B cell (primary cell): ENCODE measurements around the gene TSBP1.
"Not testable (repeated sequence)": the region's sequence is repeated elsewhere in the genome, so short reads cannot be mapped to it uniquely, and the experiment has no call there.

Experiments
- EZH2 ChIP-seq: IDR thresholded peaks from 2 replicates; pipeline ENCODE4 v1.6.1; 2012; ENCODE audit warnings: borderline replicate concordance, low read depth, mild to moderate bottlenecking, moderate library complexity, low read length; ENCODE audit not compliant: insufficient read depth, poor library complexity, severe bottlenecking
- TF ChIP-seq, protein P1 (sequence below): fragments of 200-600 bp; IDR thresholded peaks from one replicate; pipeline ENCODE4 v1.8.0; 2022; ENCODE audit warnings: antibody characterized with exemption, mild to moderate bottlenecking

DNA sequence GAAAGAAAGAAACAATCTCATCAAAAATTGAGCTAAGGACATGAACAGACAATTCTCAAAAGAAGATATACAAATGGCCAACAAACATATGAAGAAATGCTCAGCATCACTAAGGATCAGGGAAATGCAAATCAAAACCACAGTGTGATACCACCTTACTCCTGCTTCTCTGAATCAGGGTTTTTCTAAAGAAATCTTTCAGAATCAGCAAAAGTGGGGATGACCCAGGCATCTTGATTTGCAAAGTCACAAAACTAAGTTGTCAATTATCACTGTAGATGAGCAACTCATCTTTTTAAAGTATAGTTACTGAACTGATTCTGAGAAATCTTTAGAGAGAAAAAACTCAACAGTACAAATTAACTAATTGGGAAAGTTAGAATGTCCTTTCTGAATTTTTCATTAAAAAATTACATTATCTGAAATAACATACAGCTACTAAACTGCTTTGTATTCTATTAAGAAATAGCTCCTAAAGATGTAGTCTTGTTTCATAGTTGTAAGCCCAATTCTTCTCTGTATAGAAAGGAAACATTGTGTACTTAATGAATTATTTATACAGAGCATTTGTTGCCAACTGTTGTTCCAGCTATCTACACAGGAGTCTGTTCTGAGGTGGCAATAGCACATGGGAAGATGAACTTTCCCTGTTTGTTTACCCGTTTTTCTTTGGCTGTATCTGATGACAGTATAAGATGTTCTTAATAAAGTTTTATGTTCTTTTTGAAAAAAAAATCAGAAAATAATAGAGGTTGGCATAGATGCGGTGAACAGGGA, 97.7 kb downstream of the TSBP1 start:
- TF ChIP-seq, protein P1, sequence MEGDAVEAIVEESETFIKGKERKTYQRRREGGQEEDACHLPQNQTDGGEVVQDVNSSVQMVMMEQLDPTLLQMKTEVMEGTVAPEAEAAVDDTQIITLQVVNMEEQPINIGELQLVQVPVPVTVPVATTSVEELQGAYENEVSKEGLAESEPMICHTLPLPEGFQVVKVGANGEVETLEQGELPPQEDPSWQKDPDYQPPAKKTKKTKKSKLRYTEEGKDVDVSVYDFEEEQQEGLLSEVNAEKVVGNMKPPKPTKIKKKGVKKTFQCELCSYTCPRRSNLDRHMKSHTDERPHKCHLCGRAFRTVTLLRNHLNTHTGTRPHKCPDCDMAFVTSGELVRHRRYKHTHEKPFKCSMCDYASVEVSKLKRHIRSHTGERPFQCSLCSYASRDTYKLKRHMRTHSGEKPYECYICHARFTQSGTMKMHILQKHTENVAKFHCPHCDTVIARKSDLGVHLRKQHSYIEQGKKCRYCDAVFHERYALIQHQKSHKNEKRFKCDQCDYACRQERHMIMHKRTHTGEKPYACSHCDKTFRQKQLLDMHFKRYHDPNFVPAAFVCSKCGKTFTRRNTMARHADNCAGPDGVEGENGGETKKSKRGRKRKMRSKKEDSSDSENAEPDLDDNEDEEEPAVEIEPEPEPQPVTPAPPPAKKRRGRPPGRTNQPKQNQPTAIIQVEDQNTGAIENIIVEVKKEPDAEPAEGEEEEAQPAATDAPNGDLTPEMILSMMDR, result not testable (repeated sequence)
- not testable (repeated sequence) for TF ChIP-seq EZH2
